IMR-90 (cell line): ENCODE measurements around the gene BPI.

Experiments used
- BHLHE40 ChIP-seq: fragments of 150-350 bp; IDR thresholded peaks from 2 replicates; pipeline ENCODE4 v1.6.1; 2016; ENCODE audit warnings: mild to moderate bottlenecking, low read depth, low read length
- CEBPB ChIP-seq: IDR thresholded peaks from 2 replicates; pipeline ENCODE4 v1.6.1; 2012; ENCODE audit warnings: low read depth, low read length, improper control_type of control experiment
- CTCF ChIP-seq: conservative IDR thresholded peaks from 2 replicates; pipeline ENCODE4 v1.5.1; 2012; ENCODE audit warnings: mild to moderate bottlenecking, low read depth, low read length, improper control_type of control experiment
- ELK1 ChIP-seq: fragments of 150-350 bp; IDR thresholded peaks from 2 replicates; pipeline ENCODE4 v1.6.1; 2016; ENCODE audit warnings: low read depth, mild to moderate bottlenecking, low read length, moderate library complexity, borderline replicate concordance
- FOS ChIP-seq: fragments of 150-350 bp; IDR thresholded peaks from 2 replicates; pipeline ENCODE4 v1.6.1; 2016; ENCODE audit warnings: low read depth, low read length
- MXI1 ChIP-seq: IDR thresholded peaks from 2 replicates; pipeline ENCODE4 v1.6.1; 2012; ENCODE audit warnings: low read depth, mild to moderate bottlenecking, low read length, moderate library complexity, borderline replicate concordance
- NFE2L2 ChIP-seq: fragments of 150-350 bp; IDR thresholded peaks from 2 replicates; pipeline ENCODE4 v1.6.1; 2016; ENCODE audit warnings: low read depth, mild to moderate bottlenecking, low read length
- POLR2A ChIP-seq: IDR thresholded peaks from 2 replicates; pipeline ENCODE4 v1.6.1; 2012; ENCODE audit warnings: mild to moderate bottlenecking, low read depth, low read length
- RAD21 ChIP-seq: IDR thresholded peaks from 2 replicates; pipeline ENCODE4 v1.6.1; 2012; ENCODE audit warnings: low read length, improper control_type of control experiment
- RCOR1 ChIP-seq: IDR thresholded peaks from 2 replicates; pipeline ENCODE4 v1.6.1; 2012; ENCODE audit warnings: mild to moderate bottlenecking, low read length, improper control_type of control experiment; ENCODE audit not compliant: insufficient replicate concordance
- RFX5 ChIP-seq: IDR thresholded peaks from 2 replicates; pipeline ENCODE4 v1.8.0; 2012; ENCODE audit warnings: low read depth, mild to moderate bottlenecking, low read length, moderate library complexity
- SMC3 ChIP-seq: fragments of 150-350 bp; IDR thresholded peaks from 2 replicates; pipeline ENCODE4 v1.6.1; 2016; ENCODE audit warnings: low read depth, mild to moderate bottlenecking, antibody characterized with exemption, low read length, moderate library complexity
- USF2 ChIP-seq: fragments of 150-350 bp; IDR thresholded peaks from 2 replicates; pipeline ENCODE4 v1.6.1; 2017; ENCODE audit warnings: mild to moderate bottlenecking, antibody characterized with exemption, low read length, low read depth

- TF ChIP-seq CTCF, result no peak
- no peak for TF ChIP-seq POLR2A
- no peak for TF ChIP-seq ELK1
- TF ChIP-seq RFX5, result no peak
- TF ChIP-seq RAD21, result no peak
- TF ChIP-seq RCOR1, result no peak
- TF ChIP-seq FOS, result no peak
- TF ChIP-seq SMC3, result no peak
- TF ChIP-seq NFE2L2, result no peak
- TF ChIP-seq CEBPB, result no peak
- TF ChIP-seq USF2, result no peak
- TF ChIP-seq MXI1, result no peak
- TF ChIP-seq BHLHE40, result no peak
Measured at GRCh38 chr20:38255393-38255792, 48.6 kb upstream of the BPI start.
